ENCODE measurements around the gene GABARAPL2.

DNA sequence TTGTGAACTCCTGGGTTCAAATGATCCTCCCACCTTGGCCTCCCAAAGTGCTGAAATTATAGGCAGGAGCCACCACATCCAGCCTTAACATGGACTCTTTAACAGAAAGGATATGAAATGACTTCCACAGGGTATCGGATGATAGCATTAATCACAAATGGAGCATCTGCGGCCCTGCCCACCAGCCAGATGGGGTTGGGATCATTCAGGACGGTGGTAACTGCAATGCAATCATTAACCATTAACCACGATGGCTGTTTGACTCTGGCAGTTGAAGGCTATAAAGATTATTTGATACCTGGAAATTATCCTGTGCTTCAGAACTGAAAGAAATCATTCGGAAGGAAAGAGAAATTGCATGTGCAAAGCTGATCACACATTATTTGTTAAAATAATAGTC, 24.9 kb upstream of the GABARAPL2 start:
- TF ChIP-seq, protein P1, sequence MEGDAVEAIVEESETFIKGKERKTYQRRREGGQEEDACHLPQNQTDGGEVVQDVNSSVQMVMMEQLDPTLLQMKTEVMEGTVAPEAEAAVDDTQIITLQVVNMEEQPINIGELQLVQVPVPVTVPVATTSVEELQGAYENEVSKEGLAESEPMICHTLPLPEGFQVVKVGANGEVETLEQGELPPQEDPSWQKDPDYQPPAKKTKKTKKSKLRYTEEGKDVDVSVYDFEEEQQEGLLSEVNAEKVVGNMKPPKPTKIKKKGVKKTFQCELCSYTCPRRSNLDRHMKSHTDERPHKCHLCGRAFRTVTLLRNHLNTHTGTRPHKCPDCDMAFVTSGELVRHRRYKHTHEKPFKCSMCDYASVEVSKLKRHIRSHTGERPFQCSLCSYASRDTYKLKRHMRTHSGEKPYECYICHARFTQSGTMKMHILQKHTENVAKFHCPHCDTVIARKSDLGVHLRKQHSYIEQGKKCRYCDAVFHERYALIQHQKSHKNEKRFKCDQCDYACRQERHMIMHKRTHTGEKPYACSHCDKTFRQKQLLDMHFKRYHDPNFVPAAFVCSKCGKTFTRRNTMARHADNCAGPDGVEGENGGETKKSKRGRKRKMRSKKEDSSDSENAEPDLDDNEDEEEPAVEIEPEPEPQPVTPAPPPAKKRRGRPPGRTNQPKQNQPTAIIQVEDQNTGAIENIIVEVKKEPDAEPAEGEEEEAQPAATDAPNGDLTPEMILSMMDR (IDR thresholded peaks at IDR 0.05) = no peak
- TF ChIP-seq EZH2 (IDR thresholded peaks at IDR 0.05; ENCODE audit: borderline replicate concordance, insufficient read depth, low read depth, low read length, poor library complexity, severe bottlenecking) = no peak
